Measurements from ENCODE around the gene ERRFI1. TPM values are rescaled to one million over a fixed set of nuclear protein-coding genes. Genes with fewer than 3 reads are reported as not detected.
"Not testable (repeated sequence)": the region's sequence is repeated elsewhere in the genome, so short reads cannot be mapped to it uniquely, and the experiment has no call there.

ERRFI1 gene
- total RNA-seq, 1 donor from 2014 or later = 305 TPM

GRCh38 chr1:7971024-7971423 lies 55.1 kb downstream of the ERRFI1 start:
- Mint-ChIP-seq H3K27me3 (ENCODE audit: low read depth) (no peaks in the 10 kb centered on the region), H3K4me1 (ENCODE audit: low read depth) (peaks cover 17% of the 10 kb centered on the region), H3K9me3 (ENCODE audit: low read depth) (no peaks in the 10 kb centered on the region), H3K4me3 (ENCODE audit: unreplicated experiment) (no peak overlapping the region), H3K27ac (ENCODE audit: unreplicated experiment) (no peak overlapping the region), H3K36me3 (ENCODE audit: low read depth) (peaks cover 29% of the 10 kb centered on the region)
- TF ChIP-seq CTCF (IDR thresholded peaks at IDR 0.05) = no peak
- DNase-seq (ENCODE audit: low spot score) = no peak

- TF ChIP-seq CTCF (IDR thresholded peaks at IDR 0.05) = no peak
- Mint-ChIP-seq H3K4me1 (ENCODE audit: low read depth) (peaks cover 19% of the 10 kb centered on the region), H3K9me3 (ENCODE audit: low read depth) (no peaks in the 10 kb centered on the region), H3K27me3 (ENCODE audit: low read depth) (no peaks in the 10 kb centered on the region), H3K27ac (ENCODE audit: unreplicated experiment) (no peak overlapping the region), H3K4me3 (ENCODE audit: unreplicated experiment) (no peak overlapping the region), H3K36me3 (ENCODE audit: low read depth) (peaks cover 33% of the 10 kb centered on the region)
- DNase-seq (ENCODE audit: low spot score) = no peak
Measured at GRCh38 chr1:7970246-7970645, 55.9 kb downstream of the ERRFI1 start.

GRCh38 chr1:7967651-7968050 lies 58.5 kb downstream of the ERRFI1 start:
- no peak for TF ChIP-seq CTCF (IDR thresholded peaks at IDR 0.05)
- Mint-ChIP-seq H3K9me3 (ENCODE audit: low read depth) (no peaks in the 10 kb centered on the region), H3K4me1 (ENCODE audit: low read depth) (peaks cover 41% of the 10 kb centered on the region), H3K27me3 (ENCODE audit: low read depth) (no peaks in the 10 kb centered on the region), H3K36me3 (ENCODE audit: low read depth) (peaks cover 39% of the 10 kb centered on the region), H3K27ac (ENCODE audit: unreplicated experiment) (no peak overlapping the region), H3K4me3 (ENCODE audit: unreplicated experiment) (no peak overlapping the region)
- DNase-seq (ENCODE audit: low spot score) = no peak

- TF ChIP-seq CTCF (IDR thresholded peaks at IDR 0.05) = no peak
- Mint-ChIP-seq H3K27ac (ENCODE audit: unreplicated experiment) (no peak overlapping the region), H3K27me3 (ENCODE audit: low read depth) (no peaks in the 10 kb centered on the region), H3K4me1 (ENCODE audit: low read depth) (peaks cover 46% of the 10 kb centered on the region), H3K36me3 (ENCODE audit: low read depth) (peaks cover 38% of the 10 kb centered on the region), H3K9me3 (ENCODE audit: low read depth) (no peaks in the 10 kb centered on the region), H3K4me3 (ENCODE audit: unreplicated experiment) (no peak overlapping the region)
- no peak for DNase-seq (ENCODE audit: low spot score)
Measured at GRCh38 chr1:7967196-7967595, 58.9 kb downstream of the ERRFI1 start.

GRCh38 chr1:7964476-7964875 lies 61.6 kb downstream of the ERRFI1 start:
- peaks cover 23% of the 10 kb centered on the region for H3K36me3 Mint-ChIP-seq (ENCODE audit: low read depth)
- H3K4me3 Mint-ChIP-seq (ENCODE audit: unreplicated experiment) = peak overlapping the region; percentile 1
- DNase-seq (ENCODE audit: low spot score) = no peak
- no peaks in the 10 kb centered on the region for H3K9me3 Mint-ChIP-seq (ENCODE audit: low read depth)
- peak overlapping the region; percentile 68 for H3K27ac Mint-ChIP-seq (ENCODE audit: unreplicated experiment)
- H3K4me1 Mint-ChIP-seq (ENCODE audit: low read depth) = peaks cover 59% of the 10 kb centered on the region
- H3K27me3 Mint-ChIP-seq (ENCODE audit: low read depth) = no peaks in the 10 kb centered on the region
- TF ChIP-seq CTCF (IDR thresholded peaks at IDR 0.05) = no peak

- H3K9me3 Mint-ChIP-seq (ENCODE audit: low read depth); H3K27me3 Mint-ChIP-seq (ENCODE audit: low read depth); DNase-seq (ENCODE audit: low spot score); H3K4me3 Mint-ChIP-seq (ENCODE audit: unreplicated experiment): not testable (repeated sequence)
- Mint-ChIP-seq H3K27ac (ENCODE audit: unreplicated experiment) (peak overlapping the region; percentile 68), H3K36me3 (ENCODE audit: low read depth) (peaks cover 20% of the 10 kb centered on the region), H3K4me1 (ENCODE audit: low read depth) (peaks cover 59% of the 10 kb centered on the region)
Measured at GRCh38 chr1:7963841-7964240, 62.3 kb downstream of the ERRFI1 start.

- Mint-ChIP-seq H3K27ac (ENCODE audit: unreplicated experiment) (peak overlapping the region; percentile 45), H3K4me1 (ENCODE audit: low read depth) (peaks cover 59% of the 10 kb centered on the region), H3K36me3 (ENCODE audit: low read depth) (peaks cover 18% of the 10 kb centered on the region)
- H3K27me3 Mint-ChIP-seq (ENCODE audit: low read depth); H3K4me3 Mint-ChIP-seq (ENCODE audit: unreplicated experiment); DNase-seq (ENCODE audit: low spot score); H3K9me3 Mint-ChIP-seq (ENCODE audit: low read depth): not testable (repeated sequence)
Measured at GRCh38 chr1:7963378-7963730, 62.8 kb downstream of the ERRFI1 start.

Measured in chondrocyte (in vitro differentiated cells).